GM23248 (cell line): ENCODE data around the gene ECI2.

ENCODE experiments used
- EZH2 ChIP-seq: fragments of 200-600 bp; sonication (generic); IDR thresholded peaks from 2 replicates; pipeline ENCODE4 v1.6.1; 2018; ENCODE audit warnings: antibody characterized with exemption, mild to moderate bottlenecking; ENCODE audit not compliant: insufficient read depth, poor library complexity, severe bottlenecking
- EZH2phosphoT487 ChIP-seq: fragments of 200-600 bp; sonication (generic); IDR thresholded peaks from 2 replicates; pipeline ENCODE4 v1.6.1; 2018; ENCODE audit warnings: antibody characterized with exemption, moderate library complexity, mild to moderate bottlenecking, low read depth; ENCODE audit not compliant: insufficient read depth

DNA sequence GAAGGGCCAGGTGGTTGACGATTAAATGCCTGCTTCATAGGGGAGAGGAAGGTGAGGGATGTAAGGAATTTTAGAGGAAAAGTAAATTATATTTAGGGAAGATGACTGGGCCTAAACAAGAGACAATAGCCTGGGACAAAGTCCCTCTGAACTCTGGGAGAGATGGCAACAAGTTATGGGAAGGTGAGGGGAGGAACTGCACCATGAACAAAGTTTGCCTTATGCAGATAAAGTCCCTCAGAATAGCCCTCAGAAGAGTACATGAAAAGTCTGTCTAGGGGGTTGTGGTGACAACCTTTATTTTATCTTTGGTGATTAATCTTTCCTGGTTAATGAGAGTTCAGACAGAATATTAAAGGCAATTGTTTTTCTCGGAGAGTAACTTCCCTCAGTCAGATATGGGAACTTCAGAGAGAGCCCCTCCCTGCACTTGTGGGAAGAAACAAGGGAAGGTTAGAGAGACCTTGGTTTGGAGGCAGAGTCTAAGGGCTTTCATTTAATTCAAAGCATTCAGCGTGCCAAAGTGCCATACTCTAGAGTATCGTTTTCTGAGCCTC lies 29.3 kb downstream of the ECI2 start:
- no peak for TF ChIP-seq EZH2phosphoT487
- TF ChIP-seq EZH2 = no peak
